ENCODE data around the gene TMEM144.

- no peak for TF ChIP-seq CTCF (IDR thresholded peaks at IDR 0.05)
- no peak for TF ChIP-seq POLR2A (IDR thresholded peaks at IDR 0.05)
Measured at GRCh38 chr4:158274636-158275035, 64.3 kb downstream of the TMEM144 start.
